ENCODE data around the gene HLA-F.

Gene HLA-F

DNA sequence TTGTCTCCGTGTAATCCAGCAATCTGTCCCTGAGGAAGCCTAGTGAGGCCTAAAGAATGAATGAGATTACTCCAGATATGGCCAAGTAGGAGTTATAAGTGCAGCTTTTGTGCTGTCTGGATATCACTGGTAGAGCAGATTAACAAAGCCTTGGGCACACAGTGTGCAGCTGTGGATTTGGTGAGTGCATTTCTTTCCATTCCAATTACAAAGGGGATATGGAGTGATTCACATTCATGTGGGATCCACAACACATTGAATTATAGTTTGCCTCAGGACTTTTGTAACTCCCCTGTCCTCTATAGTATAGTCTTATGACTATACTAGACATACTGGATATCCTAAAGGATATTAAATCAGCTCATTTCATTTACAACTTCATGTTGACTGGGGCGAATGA, 47.1 kb downstream of the HLA-F start:
- H3K27me3 ChIP-seq (ENCODE audit: low read depth, low read length), result no peaks in the 10 kb centered on the region
- H3K9me3 ChIP-seq (ENCODE audit: control insufficient read depth in 1 of 2, low read length in 2 of 2), result no peaks in the 10 kb centered on the region
- no peaks in the 10 kb centered on the region for H3K4me1 ChIP-seq (ENCODE audit: control insufficient read depth in 1 of 2, insufficient read depth in 2 of 2, low read length in 2 of 2)
- no peak overlapping the region for H3K27ac ChIP-seq (ENCODE audit: low read length)
- no peak overlapping the region for H3K4me3 ChIP-seq (ENCODE audit: low read depth in 1 of 2, low read length in 2 of 2)
- no peaks in the 10 kb centered on the region for H3K36me3 ChIP-seq (ENCODE audit: control insufficient read depth in 1 of 2, insufficient read depth in 2 of 2, low read length in 2 of 2)

DNA sequence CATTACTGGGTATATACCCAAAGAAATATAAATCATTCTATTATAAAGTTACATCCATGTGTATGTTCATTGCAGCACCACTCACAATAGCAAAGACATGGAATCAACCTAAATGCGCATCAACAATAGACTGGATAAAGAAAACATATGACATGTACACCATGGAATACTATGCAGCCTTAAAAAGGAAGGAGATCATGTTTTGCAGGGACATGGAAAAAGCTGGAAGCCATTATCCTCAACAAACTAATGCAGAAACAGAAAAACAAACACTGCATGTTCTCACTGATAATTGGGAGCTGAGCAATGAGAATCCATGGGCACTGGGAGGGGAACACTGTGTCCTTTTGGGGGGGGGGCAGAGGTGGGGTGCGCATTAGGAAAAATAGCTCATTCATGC, 53.5 kb downstream of the HLA-F start:
- H3K27ac ChIP-seq (ENCODE audit: low read length), result no peak overlapping the region
- no peak overlapping the region for H3K4me3 ChIP-seq (ENCODE audit: low read depth in 1 of 2, low read length in 2 of 2)
- no peaks in the 10 kb centered on the region for H3K4me1 ChIP-seq (ENCODE audit: control insufficient read depth in 1 of 2, insufficient read depth in 2 of 2, low read length in 2 of 2)
- H3K9me3 ChIP-seq (ENCODE audit: control insufficient read depth in 1 of 2, low read length in 2 of 2), result no peaks in the 10 kb centered on the region
- no peaks in the 10 kb centered on the region for H3K27me3 ChIP-seq (ENCODE audit: low read depth, low read length)
- no peaks in the 10 kb centered on the region for H3K36me3 ChIP-seq (ENCODE audit: control insufficient read depth in 1 of 2, insufficient read depth in 2 of 2, low read length in 2 of 2)
